SK-N-SH (cell line): ENCODE measurements around the gene RRBP1. TPM values are rescaled to one million over a fixed set of nuclear protein-coding genes. Genes with fewer than 3 reads are reported as not detected.

Experiments used
- CTCF ChIA-PET: fragments of 300-600, 350-600 bp; formaldehyde crosslinking; extraction: SDS; loops from one replicate; lab custom pipeline; 2021; lab: Yijun Ruan, JAX
- POLR2A ChIA-PET: fragments of 350-600 bp; sonication (Branson Sonifier 250); formaldehyde crosslinking; extraction: SDS; loops from one replicate; lab custom pipeline; 2020; ENCODE audit warnings: antibody characterized with exemption, inconsistent platforms; lab: Yijun Ruan, JAX
- DNase-seq: peaks from one replicate; pipeline ENCODE4 v3.0.0; 2012
- H2AFZ ChIP-seq: fragments of 200-600 bp; sonication (generic); 2 replicates; pipeline ENCODE4 v1.8.1; 2016; ENCODE audit warnings: antibody characterized with exemption, mild to moderate bottlenecking, low read depth
- H3F3A ChIP-seq: fragments of 200-600 bp; sonication (generic); replicated peaks from 2 replicates; pipeline ENCODE3; 2016; ENCODE audit warnings: antibody characterized with exemption, mild to moderate bottlenecking; ENCODE audit not compliant: insufficient read depth
- H3K27ac ChIP-seq, 2 experiments: fragments of 200-500 bp in 1 of 2; fragments of 200-600 bp in 1 of 2; sonication (Bioruptor generic) in 1 of 2; sonication (generic), shearing (Covaris generic) in 1 of 2; 2 replicates each; pipeline versions ENCODE4 v1.5.1 to v1.6.1; 2014 to 2016; ENCODE audit warnings: low read depth in 2 of 2, inconsistent platforms in 1 of 2, low read length in 1 of 2, mild to moderate bottlenecking in 1 of 2, mixed read lengths in 1 of 2
- H3K27me3 ChIP-seq: fragments of 200-600 bp; sonication (generic), shearing (Covaris generic); 2 replicates; pipeline ENCODE4 v1.6.1; 2016; ENCODE audit warnings: mixed run types; ENCODE audit not compliant: insufficient read depth
- H3K36me3 ChIP-seq, 2 experiments: fragments of 200-500 bp in 1 of 2; fragments of 200-600 bp in 1 of 2; sonication (Bioruptor generic) in 1 of 2; sonication (generic) in 1 of 2; replicated peaks in 1 of 2; 2 replicates each; pipeline versions ENCODE3 to v1.5.1; 2014 to 2016; ENCODE audit warnings: low read length in 1 of 2, mild to moderate bottlenecking in 1 of 2; ENCODE audit not compliant: insufficient read depth in 2 of 2, control insufficient read depth in 1 of 2
- H3K4me1 ChIP-seq, 2 experiments: fragments of 200-500 bp in 1 of 2; fragments of 200-600 bp in 1 of 2; sonication (Bioruptor generic) in 1 of 2; sonication (generic), shearing (Covaris generic) in 1 of 2; 2 replicates each; pipeline versions ENCODE4 v1.5.1 to v1.6.1; 2014 to 2016; ENCODE audit warnings: low read depth in 1 of 2, low read length in 1 of 2, mixed run types in 1 of 2; ENCODE audit not compliant: insufficient read depth in 2 of 2, control insufficient read depth in 1 of 2
- H3K4me2 ChIP-seq: fragments of 200-600 bp; sonication (generic), shearing (Covaris generic); 2 replicates; pipeline ENCODE4 v1.6.1; 2017; ENCODE audit warnings: mixed run types
- H3K4me3 ChIP-seq, 2 experiments: fragments of 200-500 bp in 1 of 2; fragments of 200-600 bp in 1 of 2; sonication (Bioruptor generic) in 1 of 2; sonication (generic), shearing (Covaris generic) in 1 of 2; 2 replicates each; pipeline versions ENCODE4 v1.5.1 to v1.8.1; 2014 to 2016; ENCODE audit warnings: low read depth in 2 of 2, inconsistent platforms in 1 of 2, low read length in 1 of 2, mild to moderate bottlenecking in 1 of 2, mixed read lengths in 1 of 2, moderate library complexity in 1 of 2
- H3K79me2 ChIP-seq: fragments of 200-600 bp; sonication (generic); 2 replicates; pipeline ENCODE4 v1.8.1; 2017; ENCODE audit warnings: mild to moderate bottlenecking; ENCODE audit not compliant: insufficient read depth
- H3K9ac ChIP-seq: fragments of 200-600 bp; sonication (generic); 2 replicates; pipeline ENCODE4 v1.6.1; 2017; ENCODE audit warnings: mixed run types
- H3K9me2 ChIP-seq: fragments of 200-600 bp; sonication (generic); 2 replicates; pipeline ENCODE4 v1.6.1; 2017; ENCODE audit warnings: mixed run types
- H3K9me3 ChIP-seq: fragments of 200-600 bp; sonication (generic); 2 replicates; pipeline ENCODE4 v1.6.1; 2017; ENCODE audit warnings: mixed run types, mild to moderate bottlenecking, moderate library complexity
- H4K20me1 ChIP-seq: fragments of 200-600 bp; sonication (generic); 2 replicates; pipeline ENCODE4 v1.6.1; 2017; ENCODE audit warnings: mild to moderate bottlenecking, mixed run types; ENCODE audit not compliant: insufficient read depth
- CHD2 ChIP-seq: fragments of 150-350 bp; IDR thresholded peaks from 2 replicates; pipeline ENCODE4 v1.6.1; 2018; ENCODE audit warnings: low read length; ENCODE audit not compliant: partially characterized antibody
- ELF1 ChIP-seq: IDR thresholded peaks from 2 replicates; pipeline ENCODE4 v1.4.0; 2012
- EP300 ChIP-seq, 2 experiments: IDR thresholded peaks; 2 replicates each; pipeline versions ENCODE4 v1.4.0 to v1.6.1; 2012; ENCODE audit warnings: borderline replicate concordance in 1 of 2, low read depth in 1 of 2, low read length in 1 of 2
- EZH2phosphoT487 ChIP-seq: fragments of 200-600 bp; sonication (generic); IDR thresholded peaks from 2 replicates; pipeline ENCODE4 v1.6.1; 2017; ENCODE audit warnings: low read depth, mixed run types, mild to moderate bottlenecking, antibody characterized with exemption, moderate library complexity, borderline replicate concordance
- FOXJ3 ChIP-seq: sonication (generic); formaldehyde crosslinking; IDR thresholded peaks from 2 replicates; pipeline ENCODE4 v1.5.1; 2020; ENCODE audit warnings: mild to moderate bottlenecking, missing genetic modification reagents
- FOXM1 ChIP-seq: IDR thresholded peaks from 2 replicates; pipeline ENCODE4 v1.4.0; 2012; ENCODE audit warnings: low read depth, mild to moderate bottlenecking
- GATA2 ChIP-seq: sonication (generic); formaldehyde crosslinking; IDR thresholded peaks from 2 replicates; pipeline ENCODE4 v1.5.0; 2020; ENCODE audit warnings: mild to moderate bottlenecking, missing genetic modification reagents
- JUND ChIP-seq: IDR thresholded peaks from 2 replicates; pipeline ENCODE4 v1.4.0; 2012
- MEF2A ChIP-seq: IDR thresholded peaks from 2 replicates; pipeline ENCODE4 v1.4.0; 2012; ENCODE audit warnings: low read depth, borderline replicate concordance
- NFIC ChIP-seq: IDR thresholded peaks from 2 replicates; pipeline ENCODE4 v1.4.0; 2012; ENCODE audit warnings: borderline replicate concordance
- POLR2AphosphoS5 ChIP-seq: IDR thresholded peaks from 2 replicates; pipeline ENCODE4 v1.6.1; 2012; ENCODE audit warnings: low read depth, low read length
- RAD21 ChIP-seq: IDR thresholded peaks from 2 replicates; pipeline ENCODE4 v1.6.1; 2012; ENCODE audit warnings: mild to moderate bottlenecking, low read length
- RCOR1 ChIP-seq: fragments of 150-350 bp; IDR thresholded peaks from 2 replicates; pipeline ENCODE4 v1.6.1; 2017; ENCODE audit warnings: antibody characterized with exemption, low read length
- SIN3A ChIP-seq: IDR thresholded peaks from 2 replicates; pipeline ENCODE4 v1.6.1; 2012; ENCODE audit warnings: low read depth, mild to moderate bottlenecking, low read length, moderate library complexity, borderline replicate concordance
- SMC3 ChIP-seq: IDR thresholded peaks from 2 replicates; pipeline ENCODE4 v1.6.1; 2012; ENCODE audit warnings: low read depth, low read length, improper control_type of control experiment
- TCF12 ChIP-seq: IDR thresholded peaks from 2 replicates; pipeline ENCODE4 v1.4.0; 2012
- TEAD4 ChIP-seq: IDR thresholded peaks from 2 replicates; pipeline ENCODE4 v1.4.0; 2012; ENCODE audit warnings: mild to moderate bottlenecking, borderline replicate concordance; ENCODE audit not compliant: insufficient read depth
- USF1 ChIP-seq: IDR thresholded peaks from 2 replicates; pipeline ENCODE4 v1.4.0; 2012; ENCODE audit warnings: low read depth, borderline replicate concordance
- YY1 ChIP-seq: IDR thresholded peaks from 2 replicates; pipeline ENCODE4 v1.4.0; 2012; ENCODE audit warnings: low read depth, mild to moderate bottlenecking
- ZBTB33 ChIP-seq: IDR thresholded peaks from 2 replicates; pipeline ENCODE4 v1.4.0; 2012; ENCODE audit warnings: low read depth, borderline replicate concordance
- WGBS: methylation state at CpG from one replicate; pipeline ENCODE4 v1.1.6; 2017; ENCODE audit warnings: low lambda C conversion rate; 5-methylcytosine and 5-hydroxymethylcytosine counted together
- polyA plus RNA-seq, 3 experiments: library from polyadenylated mRNA; depleted of rRNA; stranded (reverse); fragments of >200 nt; gene quantifications; 2 replicates each; pipeline ENCODE4 v1.2.3, GENCODE V29; 2012

Gene RRBP1
- polyA plus RNA-seq, 1 of the 3 experiments (the other 2 are of a cell fraction) = 50.2 TPM

- TF ChIP-seq ZBTB33 (no peak), EP300 (IDR thresholded peaks at IDR 0.05; ENCODE audit: borderline replicate concordance in 1 of 2, low read depth in 1 of 2, low read length in 1 of 2) (no peak), TCF12 (no peak)
Measured at GRCh38 chr20:17696287-17696686, 14.2 kb upstream of the RRBP1 start (continued).

GRCh38 chr20:17694767-17695166 lies 12.7 kb upstream of the RRBP1 start:
- POLR2A ChIA-PET = no interaction called here
- H3K27ac ChIP-seq = no peak overlapping the region

More at GRCh38 chr20:17694767-17695166, 12.7 kb upstream of the RRBP1 start:
- no peaks in the 10 kb centered on the region for H3K79me2 ChIP-seq
- no peaks in the 10 kb centered on the region for H3K9me3 ChIP-seq
- no peak overlapping the region for H3K4me2 ChIP-seq
- no peak for TF ChIP-seq FOXJ3 (CRISPR knock-in tag)
- TF ChIP-seq TEAD4 = no peak
- TF ChIP-seq EZH2phosphoT487 = no peak
- TF ChIP-seq EP300 (IDR thresholded peaks at IDR 0.05; ENCODE audit: borderline replicate concordance in 1 of 2, low read depth in 1 of 2, low read length in 1 of 2) = no peak
- no peak for TF ChIP-seq NFIC
- no peak for TF ChIP-seq SIN3A
- no peak for TF ChIP-seq USF1
- no peak for TF ChIP-seq SMC3
- TF ChIP-seq MEF2A = no peak
- no peak for TF ChIP-seq RAD21
- no peak for TF ChIP-seq FOXM1
- no peak for TF ChIP-seq YY1
- no peak for TF ChIP-seq ZBTB33
- TF ChIP-seq TCF12 = no peak
- no peak for TF ChIP-seq CHD2
- TF ChIP-seq ELF1 = no peak
- TF ChIP-seq JUND = no peak
- TF ChIP-seq POLR2AphosphoS5 = no peak
- TF ChIP-seq GATA2 (CRISPR knock-in tag) = no peak
- TF ChIP-seq RCOR1 = no peak
- no peak for DNase-seq
- no peak overlapping the region for H3K9ac ChIP-seq
- H4K20me1 ChIP-seq = no peaks in the 10 kb centered on the region
- 30% methylated on average over 3 of the region's 3 CpGs for WGBS
- H3K4me1 ChIP-seq = no peaks in the 10 kb centered on the region
- no peaks in the 10 kb centered on the region for H3K9me2 ChIP-seq
- H3K4me3 ChIP-seq = no peak overlapping the region
- CTCF ChIA-PET = interaction anchor here (1.2 kb wide), 1 partner anchor 18 kb away, joined by 3 read pairs; no protein-coding TSS in a partner anchor
- peaks cover 7% of the 10 kb centered on the region; the same call in 1 of the 2 replicates for H3K27me3 ChIP-seq
- H3F3A ChIP-seq = no peaks in the 10 kb centered on the region
- no peaks in the 10 kb centered on the region for H3K36me3 ChIP-seq
- no peak overlapping the region for H2AFZ ChIP-seq
